NCI-H187 treated with DMSO at 0.1 percent for 48 hours (cell line): ENCODE results near the gene USP16.
"Not testable (repeated sequence)": the region's sequence is repeated elsewhere in the genome, so short reads cannot be mapped to it uniquely, and the experiment has no call there.

Experiments
- DNase-seq: peaks from one replicate; lab custom pipeline; 2025; lab: John Stamatoyannopoulos, UW

Gene USP16

DNA sequence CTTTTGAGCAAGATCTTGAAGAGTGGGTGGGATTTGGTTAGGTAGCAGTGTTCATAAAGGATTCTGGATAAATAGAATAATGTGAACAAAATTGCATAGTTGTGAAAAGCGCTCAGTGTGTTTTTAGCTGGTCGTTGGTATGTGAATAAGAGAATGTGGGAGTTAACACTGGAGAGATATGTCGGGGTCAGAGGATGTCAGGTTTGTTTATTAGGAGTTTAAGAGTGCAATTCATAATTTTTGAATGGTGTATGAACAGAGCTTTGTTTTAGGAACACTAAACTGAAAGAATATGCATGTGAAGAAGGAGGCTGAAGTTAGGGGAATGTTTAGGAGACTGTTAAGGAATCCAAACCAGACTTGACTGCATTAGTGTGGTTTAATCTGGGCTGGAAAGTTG, 9.4 kb downstream of the USP16 start:
- DNase-seq = no peak

DNA sequence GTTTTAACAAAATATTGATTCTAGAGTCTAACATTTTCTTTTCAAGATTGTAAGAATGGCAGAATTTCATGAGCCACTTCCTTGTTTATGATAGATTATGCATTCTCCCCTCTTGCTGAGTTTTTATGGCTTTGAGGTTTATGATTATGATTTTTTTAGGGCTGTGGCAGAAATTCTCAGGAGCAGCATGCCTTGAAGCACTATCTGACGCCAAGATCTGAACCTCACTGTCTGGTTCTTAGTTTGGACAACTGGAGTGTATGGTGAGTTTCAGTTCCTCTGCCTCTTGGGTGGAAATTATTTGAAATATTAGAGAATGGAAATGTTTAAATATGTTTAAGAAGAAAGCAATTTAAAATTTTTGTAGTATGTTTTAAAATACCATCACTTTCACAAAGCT, 10.2 kb downstream of the USP16 start:
- no peak for DNase-seq

DNA sequence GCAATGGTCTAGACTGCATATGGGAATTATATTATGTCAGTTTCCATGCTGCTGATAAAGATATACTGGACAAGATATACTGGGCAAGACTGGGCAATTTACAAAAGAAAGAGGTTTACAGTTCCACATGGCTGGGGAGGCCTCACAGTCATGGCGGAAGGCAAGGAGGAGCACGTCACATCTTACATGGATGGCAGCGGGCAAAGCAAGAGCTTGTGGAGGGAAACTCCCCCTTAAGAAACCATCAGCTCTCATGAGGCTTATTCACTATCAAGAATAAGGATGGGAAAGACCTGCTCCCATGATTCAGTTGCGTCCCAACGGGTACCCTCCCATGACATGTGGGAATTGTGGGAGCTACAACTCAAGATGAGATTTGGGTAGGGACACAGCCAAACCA, 27.8 kb downstream of the USP16 start:
- no peak for DNase-seq

DNA sequence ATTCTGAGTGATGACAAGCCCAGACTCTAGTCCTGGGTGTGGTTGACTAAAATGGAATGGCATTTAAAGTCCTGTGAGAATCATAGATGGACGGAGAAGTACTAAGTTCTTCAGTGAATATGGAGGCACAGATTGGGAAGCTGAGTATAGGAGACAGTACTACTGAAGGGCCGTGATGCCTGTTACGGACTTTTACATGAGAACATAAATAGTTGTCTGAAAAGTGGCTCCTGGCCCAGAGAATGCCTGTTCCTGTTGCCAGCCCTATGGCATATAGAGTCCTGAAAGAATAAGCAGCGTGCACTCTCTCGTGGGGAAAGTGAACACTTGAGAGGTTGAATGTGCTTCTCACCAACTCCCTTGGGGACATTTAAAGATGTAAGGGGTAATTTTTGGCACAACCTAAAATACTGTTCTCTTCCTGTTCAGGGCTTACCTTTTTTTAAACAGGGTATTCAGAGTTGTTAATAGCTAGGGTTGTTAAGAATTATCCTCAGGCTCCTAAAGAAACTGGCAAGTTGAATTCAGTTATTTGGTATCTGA, 28.6 kb downstream of the USP16 start:
- peak; percentile 9 for DNase-seq

DNA sequence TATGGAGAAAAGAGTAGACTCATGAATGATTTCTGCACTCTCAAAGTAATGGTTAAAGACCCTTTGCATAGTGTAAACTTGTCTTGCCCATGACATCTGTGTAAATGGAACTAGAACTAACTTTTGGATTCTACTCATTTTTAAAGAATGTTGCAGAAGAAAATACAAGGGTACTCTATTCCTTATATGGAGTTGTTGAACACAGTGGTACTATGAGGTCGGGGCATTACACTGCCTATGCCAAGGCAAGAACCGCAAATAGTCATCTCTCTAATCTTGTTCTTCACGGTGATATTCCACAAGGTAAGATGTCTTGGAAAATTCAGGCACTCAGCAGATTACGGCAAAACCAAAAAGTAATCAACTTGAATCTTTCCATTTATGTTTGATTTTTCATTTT, 29.2 kb downstream of the USP16 start:
- no peak for DNase-seq

DNA sequence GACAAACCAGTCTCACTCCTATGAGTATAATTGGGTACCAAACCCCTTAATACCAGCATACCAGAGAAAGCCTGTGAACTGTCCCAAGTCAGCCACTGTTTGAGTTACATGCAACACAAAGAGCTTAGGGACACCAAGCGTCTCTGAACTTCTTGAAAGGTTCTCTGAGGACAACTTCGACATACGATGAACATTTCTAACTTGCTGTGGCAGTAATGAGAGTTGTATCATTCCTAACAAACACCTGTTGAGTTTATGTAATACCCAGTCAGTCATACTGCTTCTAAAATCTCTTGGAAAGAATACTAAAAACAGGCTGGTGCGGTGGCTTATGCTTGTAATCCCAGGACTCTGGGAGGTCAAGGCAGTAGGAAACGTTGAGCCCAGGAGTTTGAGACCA, 30.6 kb downstream of the USP16 start:
- no peak for DNase-seq

DNA sequence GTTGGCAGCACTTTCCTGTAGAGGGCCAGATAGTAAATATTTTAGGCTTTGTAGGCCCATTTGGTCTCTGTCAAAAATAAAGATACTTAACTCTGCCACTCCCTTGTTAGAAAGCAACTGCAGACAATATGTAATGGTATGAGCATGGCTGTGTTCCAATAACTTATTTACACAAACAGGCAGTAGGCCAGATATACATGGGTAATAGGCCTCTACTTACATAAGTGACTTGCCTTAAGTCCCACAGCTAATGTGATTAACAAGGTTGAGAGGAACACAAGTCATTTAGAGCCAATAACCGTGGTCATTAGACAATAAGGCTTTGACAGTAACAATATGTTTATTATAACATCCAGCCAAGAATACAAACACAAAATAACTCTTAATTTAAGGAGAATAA, 31.5 kb downstream of the USP16 start:
- DNase-seq = no peak

DNA sequence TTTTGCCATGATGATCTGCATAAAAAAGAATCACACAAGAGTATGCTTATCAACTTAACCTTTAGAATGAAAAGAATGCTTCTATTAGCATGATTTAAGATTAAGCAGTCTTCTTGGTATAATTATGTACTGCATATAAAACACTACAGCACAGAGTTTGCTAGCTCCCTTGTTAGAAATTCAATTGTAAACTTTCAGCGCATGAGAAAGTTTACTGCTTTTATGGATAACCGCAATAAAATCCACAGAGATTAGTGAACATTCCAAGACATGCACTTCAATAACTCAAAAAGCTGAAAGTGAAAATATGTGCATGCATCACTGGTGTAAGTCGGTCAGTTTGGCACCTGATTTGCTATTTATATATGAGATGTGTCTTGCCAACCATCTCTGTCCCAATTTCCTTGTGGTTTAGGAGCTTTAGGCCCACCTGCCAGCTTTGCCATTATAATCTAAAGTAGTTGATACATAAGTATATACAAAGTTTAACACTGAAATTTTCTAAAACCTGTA, 32.1 kb downstream of the USP16 start:
- DNase-seq = no peak

DNA sequence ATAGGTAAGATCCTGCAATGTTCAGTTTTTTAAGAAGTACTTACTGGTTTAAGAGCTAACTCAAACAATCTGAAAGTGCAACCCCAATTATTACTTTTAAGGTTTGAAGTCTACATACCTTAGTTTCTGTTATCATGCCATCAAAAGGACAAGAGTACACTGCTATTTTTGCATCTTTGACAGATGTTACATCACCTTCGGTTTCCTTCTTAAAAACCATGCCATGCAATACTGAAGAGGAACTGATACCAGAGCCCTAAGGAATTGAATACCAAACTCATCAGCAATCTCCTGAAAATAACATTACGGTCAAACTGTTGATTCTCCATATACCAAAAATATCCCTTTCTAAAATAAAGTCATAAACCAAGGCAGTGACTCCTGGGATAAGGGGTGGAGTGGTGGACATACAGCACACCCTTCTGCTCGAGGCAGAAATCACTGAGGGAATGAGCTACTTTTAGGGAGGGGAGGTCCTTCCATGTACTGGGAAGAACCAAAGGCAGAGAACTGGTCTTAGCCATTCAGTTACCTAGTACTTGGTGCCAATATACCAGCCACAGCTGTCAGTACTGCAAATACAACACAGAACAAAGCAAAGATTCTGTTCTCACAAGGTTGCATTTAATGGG, 40.5 kb downstream of the USP16 start:
- no peak for DNase-seq

DNA sequence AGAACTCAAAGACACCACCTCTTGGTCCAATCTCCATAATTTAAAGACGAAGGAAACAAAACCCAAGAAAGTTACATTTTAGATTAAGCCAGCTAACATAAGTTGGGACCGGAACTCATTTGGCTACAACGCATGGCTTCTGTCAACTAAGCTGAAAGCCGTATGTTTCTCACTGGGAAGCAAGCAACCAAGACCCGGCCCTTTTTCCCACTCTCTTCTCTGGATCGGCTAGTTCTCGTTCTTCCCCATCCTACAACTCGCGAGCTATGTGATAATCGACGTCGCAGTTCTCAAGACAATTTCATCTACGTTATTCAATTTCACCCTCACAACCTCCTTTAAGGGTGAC, 48.4 kb downstream of the USP16 start:
- no peak for DNase-seq

DNA sequence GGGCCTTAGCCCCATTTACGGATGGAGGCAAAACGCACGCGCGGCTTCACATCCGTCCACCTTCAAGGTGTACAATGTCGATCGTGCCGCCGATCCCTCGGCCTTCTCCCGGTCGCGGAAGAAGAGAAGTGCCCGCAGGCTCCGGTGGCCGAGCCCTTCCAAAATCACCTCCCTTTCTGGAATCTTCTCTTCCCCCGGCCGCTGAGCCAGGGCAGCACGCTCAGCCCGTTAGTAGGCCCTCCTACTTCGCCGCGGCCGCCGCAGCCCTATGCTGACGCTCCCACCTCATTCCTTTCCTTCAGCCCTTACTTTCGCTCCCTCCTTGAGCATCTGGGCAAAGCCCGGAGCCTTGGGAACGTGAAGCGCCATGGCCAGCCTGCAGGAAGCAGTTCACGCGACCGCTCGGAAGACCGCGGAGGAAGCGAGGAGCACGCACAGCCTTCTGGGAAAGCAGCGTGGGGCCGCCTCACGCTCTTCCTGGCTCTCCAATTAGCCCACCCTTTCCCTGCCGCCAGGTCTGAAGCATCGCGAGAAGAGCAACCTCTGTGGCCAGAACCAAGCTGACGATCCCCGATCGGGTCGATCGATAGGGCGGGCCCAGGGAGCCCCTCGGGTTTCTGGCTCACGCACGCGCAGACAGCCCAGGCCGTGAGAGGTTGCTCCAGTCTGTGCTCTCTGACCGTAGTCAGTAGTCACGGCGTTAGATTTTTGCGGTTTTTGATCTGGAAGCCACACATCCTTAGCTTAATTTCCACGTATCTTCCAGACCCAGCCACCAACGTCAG, 48.9 kb downstream of the USP16 start, which contains the start of gene CCT8:
Gene CCT8 (minus strand): TSS at position 427 of the 785 bp plus-strand sequence. CDS start 58 bp downstream, at position 369.
- DNase-seq = peak; percentile 97

DNA sequence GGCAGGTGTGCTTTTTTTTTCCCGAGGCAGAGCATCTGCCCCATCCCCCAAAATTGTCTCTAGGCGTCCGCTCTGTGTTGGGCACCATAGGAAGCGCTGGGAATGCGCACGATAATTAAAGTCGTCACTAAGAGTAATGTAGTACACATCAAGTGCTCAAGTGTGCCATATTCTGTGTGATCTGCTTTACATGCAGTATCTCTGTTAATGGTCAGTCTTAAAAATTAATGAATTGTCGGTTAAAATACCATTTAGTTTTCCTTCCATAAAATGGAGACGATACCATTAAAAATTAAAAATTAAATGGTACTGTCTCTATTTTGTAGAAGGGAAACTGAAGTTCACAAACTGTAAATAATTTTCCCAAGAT, 49.5 kb downstream of the USP16 start:
- no peak for DNase-seq

DNA sequence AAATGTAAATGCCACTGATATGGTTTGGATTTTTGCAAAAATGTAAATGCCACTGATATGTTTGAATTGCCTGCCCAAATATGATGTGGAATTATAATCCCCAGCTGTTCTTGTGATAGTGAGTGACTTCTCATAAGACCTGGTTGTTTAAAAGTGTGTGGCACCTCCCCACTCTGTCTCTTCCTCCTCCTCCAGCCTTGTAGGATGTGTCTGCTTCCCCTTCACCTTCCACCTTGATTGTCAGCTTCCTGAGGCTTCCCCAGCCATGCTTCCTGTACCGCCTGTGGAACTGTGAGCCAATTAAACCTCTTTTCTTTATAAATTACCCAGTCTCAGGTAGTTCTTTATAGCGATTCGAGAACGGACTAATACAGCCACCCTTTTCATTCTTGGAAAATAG, 50.3 kb downstream of the USP16 start:
- DNase-seq = no peak

DNA sequence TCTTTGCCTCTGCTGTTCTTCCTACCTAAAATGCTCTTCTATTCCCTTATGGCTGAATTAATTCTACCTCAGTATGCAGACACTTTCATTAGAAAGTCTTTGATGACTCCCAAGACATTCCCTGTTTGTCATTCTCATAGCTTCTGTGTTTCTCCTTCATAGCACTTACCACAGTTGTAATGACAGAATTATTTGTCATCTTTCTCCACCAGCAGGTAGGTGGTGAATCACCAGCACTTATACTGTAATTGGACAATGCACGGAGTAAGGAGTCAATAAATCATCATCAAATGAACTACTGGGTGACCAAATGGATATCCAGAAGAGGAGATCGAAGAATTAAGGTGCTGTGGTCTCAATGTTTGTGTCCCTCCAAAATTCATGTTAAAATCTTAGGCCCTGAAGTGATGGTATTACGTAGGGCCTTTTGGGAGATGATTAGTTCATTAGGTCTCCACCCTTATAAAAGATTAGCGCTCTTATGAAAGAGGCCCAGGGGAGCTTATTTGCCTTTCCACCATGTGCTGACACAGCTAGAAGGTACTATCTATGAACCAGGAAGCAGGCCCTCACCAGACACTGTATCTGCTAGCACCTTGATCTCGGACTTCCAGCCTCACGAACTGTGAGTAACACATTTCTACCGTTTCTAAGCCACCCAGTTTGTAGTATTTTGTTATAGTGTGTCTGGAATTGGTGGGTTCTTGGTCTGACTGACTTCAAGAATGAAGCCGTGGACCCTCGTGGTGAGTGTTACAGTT, 51.4 kb downstream of the USP16 start:
- DNase-seq = no peak

DNA sequence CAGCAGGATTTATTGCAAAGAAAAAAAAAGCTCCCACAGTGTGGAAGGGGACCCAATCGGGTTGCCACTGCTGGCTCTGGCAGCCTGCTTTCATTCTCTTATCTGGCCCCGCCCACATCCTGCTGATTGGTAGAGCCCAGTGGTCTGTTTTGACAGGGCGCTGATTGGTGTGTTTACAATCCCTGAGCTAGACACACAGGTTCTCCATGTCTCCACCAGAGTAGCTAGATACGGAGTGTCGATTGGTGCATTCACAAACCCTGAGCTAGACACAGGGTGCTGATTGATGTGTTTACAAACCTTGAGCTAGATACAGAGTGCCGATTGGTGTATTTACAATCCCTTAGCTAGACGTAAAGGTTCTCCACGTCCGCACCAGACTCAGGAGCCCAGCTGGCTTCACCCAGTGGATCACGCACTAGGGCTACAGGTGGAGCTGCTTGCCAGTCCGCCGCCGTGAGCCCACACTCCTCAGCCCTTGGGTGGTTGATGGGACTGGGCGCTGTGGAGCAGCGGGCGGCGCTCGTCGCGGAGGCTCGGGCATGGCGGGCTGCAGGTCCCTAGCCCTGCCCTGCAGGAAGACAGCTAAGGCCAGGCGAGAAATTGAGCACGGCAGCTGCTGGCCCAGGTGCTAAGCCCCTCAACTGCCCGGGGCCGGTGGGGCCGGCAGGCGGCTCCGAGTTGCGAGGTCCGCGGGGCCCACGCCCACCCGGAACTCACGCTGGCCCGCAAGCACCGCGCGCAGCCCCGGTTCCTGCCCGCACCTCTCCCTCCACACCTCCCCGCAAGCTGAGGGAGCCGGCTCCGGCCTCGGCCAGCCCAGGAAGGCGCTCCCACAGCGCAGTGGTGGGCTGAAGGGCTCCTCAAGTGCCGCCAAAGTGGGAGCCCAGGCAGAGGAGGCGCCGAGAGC, 52.5 kb downstream of the USP16 start:
- DNase-seq = not testable (repeated sequence)

DNA sequence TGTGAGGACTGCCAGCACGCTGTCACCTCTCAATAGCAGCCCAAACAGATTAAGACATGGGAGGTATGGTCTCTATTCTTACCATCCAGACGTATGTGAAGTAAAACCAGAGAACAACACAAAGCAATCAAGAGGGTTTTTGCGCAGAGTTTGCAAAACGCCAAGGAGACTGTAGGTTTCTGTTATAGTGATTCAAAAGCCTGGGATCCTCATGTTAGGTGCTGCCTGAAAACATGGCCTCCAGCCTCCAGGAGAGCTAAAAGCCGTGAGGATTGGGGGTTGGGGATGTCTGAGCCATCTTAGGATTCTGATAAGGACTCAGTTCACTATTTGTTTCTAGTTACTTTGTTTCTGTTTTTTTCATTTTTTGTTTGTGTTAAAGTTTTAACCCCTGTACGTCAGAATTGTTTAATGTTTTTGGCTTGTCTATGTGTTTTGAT, 53.2 kb downstream of the USP16 start:
- DNase-seq = peak; percentile 60

DNA sequence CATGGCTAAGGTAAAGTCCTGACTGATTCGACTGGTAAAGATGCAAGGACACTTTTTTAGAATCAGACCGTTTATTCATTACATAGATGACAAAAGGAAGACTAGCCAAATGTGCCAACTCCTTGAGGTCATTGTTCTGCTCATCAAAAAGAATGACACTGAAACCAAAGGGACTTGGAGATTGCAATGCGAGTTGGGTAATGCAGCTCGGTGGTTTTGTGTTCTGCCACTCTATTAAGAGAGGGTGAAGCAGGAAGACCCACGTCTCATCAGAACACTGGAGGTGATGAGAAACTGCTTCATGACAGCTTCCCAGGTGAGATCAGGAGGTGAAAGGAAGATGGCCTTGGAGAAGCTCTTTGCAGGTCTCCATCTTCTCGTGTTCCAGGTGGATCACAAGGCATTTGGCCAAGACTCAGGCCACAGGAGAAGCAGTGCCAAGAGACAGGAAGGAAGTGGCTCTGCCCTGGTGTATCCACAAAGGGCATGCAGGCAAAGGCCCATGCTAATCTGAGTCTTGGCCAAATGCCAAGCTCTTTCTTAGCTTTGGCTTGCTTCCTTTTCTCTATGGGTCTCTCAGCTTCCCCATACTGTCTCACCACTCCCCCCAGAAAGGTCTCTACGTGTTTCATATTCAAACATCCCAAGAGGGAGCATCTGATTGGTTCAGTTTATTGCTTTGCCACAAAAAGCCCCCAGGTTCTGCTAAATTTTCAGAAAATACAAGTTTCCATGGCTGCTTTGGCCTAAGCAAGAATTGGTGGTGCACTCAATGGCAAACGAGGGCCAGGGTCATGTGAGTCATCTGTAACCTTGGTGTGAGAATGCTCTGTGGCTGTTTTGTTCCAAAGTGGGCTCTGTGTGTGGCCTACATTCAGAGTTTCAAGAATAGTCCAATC, 54.6 kb downstream of the USP16 start:
- DNase-seq = no peak

DNA sequence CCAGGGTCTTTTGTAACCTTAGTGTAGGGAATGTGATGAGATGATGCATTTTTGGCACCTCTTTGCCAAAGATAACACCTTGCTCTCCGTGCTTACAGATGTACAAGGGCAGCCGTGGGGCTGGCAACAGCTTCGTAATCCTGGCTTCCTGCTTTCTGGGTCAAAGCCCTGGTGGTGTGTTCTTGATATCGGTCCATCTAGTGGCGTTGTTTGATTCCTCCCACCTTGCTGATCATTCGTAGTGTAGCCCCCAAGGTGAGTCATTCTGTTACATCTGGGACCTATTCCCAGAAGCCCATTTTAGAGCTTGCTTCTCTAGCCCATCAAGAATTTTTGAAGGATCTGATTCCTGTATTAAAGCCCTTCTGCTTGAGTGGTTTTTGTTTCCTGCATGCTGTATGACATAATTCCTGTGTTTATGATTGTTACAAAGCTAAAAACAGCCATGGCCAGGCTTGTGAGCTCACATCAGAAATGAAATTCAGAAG, 56.0 kb downstream of the USP16 start:
- DNase-seq = no peak

DNA sequence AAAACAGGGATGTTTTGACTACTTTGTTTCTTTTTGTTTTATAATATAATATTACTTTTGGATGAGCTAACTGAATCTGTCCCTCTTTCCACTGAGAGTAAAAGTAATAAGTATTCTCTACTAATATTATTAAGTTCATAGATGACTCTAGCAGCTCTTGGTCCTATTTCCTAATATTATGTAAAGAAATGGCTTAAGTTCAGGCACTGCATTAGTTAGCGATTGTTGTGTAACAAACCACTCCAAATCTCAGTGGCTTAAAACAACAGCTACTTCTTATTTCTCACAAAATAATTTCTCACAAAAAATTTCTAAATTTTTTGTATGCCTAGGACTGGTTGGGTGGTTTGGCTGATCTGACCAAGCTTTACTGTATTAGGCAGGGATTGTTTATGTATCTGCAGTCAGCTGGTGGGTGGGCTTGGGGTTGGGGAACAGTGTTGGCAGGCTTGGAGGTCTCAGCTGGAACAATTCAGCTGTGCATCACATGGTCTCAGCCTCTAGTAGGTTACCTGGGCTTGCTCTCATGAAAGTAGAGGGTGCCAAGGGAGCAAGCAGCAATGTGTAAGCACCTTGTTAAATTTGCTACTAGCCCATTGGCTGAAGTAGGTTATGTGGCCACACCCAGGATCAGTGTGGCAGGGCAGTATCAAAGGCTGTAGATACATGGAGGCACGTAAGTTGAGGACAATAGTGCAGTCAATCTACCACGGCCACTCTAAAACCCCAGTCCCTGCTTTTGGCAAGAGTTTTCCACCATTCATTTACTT, 57.8 kb downstream of the USP16 start:
- DNase-seq = no peak
